Erythroblast (primary cell): ENCODE measurements around the gene MYO16.

ENCODE experiments used
- GATA1 ChIP-seq: IDR thresholded peaks from 2 replicates; pipeline ENCODE4 v1.6.1; 2011; ENCODE audit warnings: low read depth, mild to moderate bottlenecking, control low read depth, low read length, moderate library complexity
- POLR2A ChIP-seq: IDR thresholded peaks from 2 replicates; pipeline ENCODE4 v1.6.1; 2011; ENCODE audit warnings: mild to moderate bottlenecking, low read length

GRCh38 chr13:108959234-108959633 is 329.8 kb downstream of the MYO16 start:
- TF ChIP-seq POLR2A (no peak), GATA1 (no peak)
